ENCODE results near the gene COX4I1. TPM values are rescaled to one million over a fixed set of nuclear protein-coding genes. Genes with fewer than 3 reads are reported as not detected.

The COX4I1 gene
- total and polyA plus RNA-seq, 2 of the 8 experiments (the other 6 are each of a cell fraction or from before 2014, with no cell fraction given), result 507 to 707 TPM

- Histone ChIP-seq H3K23ac (ENCODE audit: insufficient read length) (no peak overlapping the region), H2BK20ac (ENCODE audit: low read length) (no peak overlapping the region), H4K5ac (ENCODE audit: insufficient read length, low read depth, low read length) (no peak overlapping the region), H3K4ac (replicated peaks; ENCODE audit: insufficient read length, low read depth, low read length) (no peak overlapping the region), H3K4me3 (ENCODE audit: extremely low read depth in 1 of 4, insufficient read depth in 2 of 4, low read depth in 3 of 4, low read length in 4 of 4) (no peak overlapping the region), H3K79me2 (ENCODE audit: control insufficient read depth in 1 of 2, insufficient read depth in 2 of 2, low read length in 2 of 2) (peaks cover 0 to 15% of the 10 kb centered on the region in 2 experiments; a peak in 1 of 4 replicates), H3K36me3 (ENCODE audit: control insufficient read depth in 2 of 4, insufficient read depth in 4 of 4, low read length in 3 of 4) (peaks cover 17 to 50% (median 37%) of the 10 kb centered on the region in 4 experiments), H3K56ac (replicated peaks; ENCODE audit: insufficient read length, low read depth, low read length) (no peak overlapping the region), H3K27me3 (replicated peaks in 1 of 4; ENCODE audit: control insufficient read depth in 3 of 4, extremely low read depth in 1 of 4, insufficient read depth in 3 of 4, low read length in 3 of 4) (no peaks in the 10 kb centered on the region), H3K18ac (ENCODE audit: extremely low read depth, low read length) (no peak overlapping the region), H4K8ac (ENCODE audit: extremely low read depth, insufficient read depth, low read length) (no peak overlapping the region; the same call in 1 of the 2 replicates), H3K4me2 (ENCODE audit: insufficient read depth in 1 of 2, low read depth in 2 of 2, low read length in 2 of 2) (no peak overlapping the region), H2BK5ac (ENCODE audit: low read depth, low read length) (no peak overlapping the region), H3K79me1 (ENCODE audit: low read depth, low read length) (peaks cover 7% of the 10 kb centered on the region), H3K9me3 (ENCODE audit: insufficient read depth in 2 of 2, low read depth in 1 of 2, low read length in 1 of 2) (no peaks in the 10 kb centered on the region), H4K91ac (replicated peaks; ENCODE audit: insufficient read length, low read length) (no peak overlapping the region), H2AFZ (ENCODE audit: low read length) (no peak overlapping the region), H3K14ac (ENCODE audit: insufficient read length) (no peak overlapping the region), H2BK12ac (ENCODE audit: low read depth, low read length) (no peak overlapping the region), H2AK5ac (ENCODE audit: low read depth, low read length) (no peak overlapping the region), H3K9ac (replicated peaks in 1 of 4; ENCODE audit: extremely low read depth in 1 of 4, low read depth in 3 of 4, low read length in 3 of 4) (no peak overlapping the region), H4K20me1 (replicated peaks in 1 of 2; ENCODE audit: control insufficient read depth in 1 of 2, insufficient read depth in 2 of 2, low read length in 2 of 2) (peaks cover 10 to 13% of the 10 kb centered on the region in 2 experiments), H3K4me1 (replicated peaks in 1 of 4; ENCODE audit: control insufficient read depth in 3 of 4, insufficient read depth in 4 of 4, low read length in 3 of 4) (no peaks in the 10 kb centered on the region), H2BK15ac (ENCODE audit: low read length) (no peak overlapping the region), H3K23me2 (ENCODE audit: low read depth, low read length) (no peaks in the 10 kb centered on the region), H3K27ac (ENCODE audit: low read depth, low read length) (no peak overlapping the region), H2BK120ac (replicated peaks; ENCODE audit: low read depth, low read length) (no peak overlapping the region)
- ChIA-PET CTCF (ENCODE audit: partially characterized antibody) (interaction anchor here (0.7 to 1.2 kb wide), 3 partner anchors 36 to 54 kb away, joined by 3 read pairs; no protein-coding TSS in a partner anchor), POLR2A (ENCODE audit: partially characterized antibody) (interaction anchor here (0.8 to 1.3 kb wide), 2 partner anchors 9 to 10 kb away, joined by 4 to 6 read pairs; no protein-coding TSS in a partner anchor)
- no peak for TF ChIP-seq PHF8 (conservative IDR thresholded peaks at IDR 0.05; ENCODE audit: low read depth, low read length)
- TF ChIP-seq EZH2 (IDR thresholded peaks at IDR 0.05; ENCODE audit: low read depth, low read length, severe bottlenecking), result no peak
- TF ChIP-seq RAD21 (IDR thresholded peaks at IDR 0.05 in 1 of 2, conservative IDR thresholded peaks at IDR 0.05 in 1 of 2; ENCODE audit: low read depth in 2 of 2, low read length in 2 of 2), result no peak
- no peak for TF ChIP-seq MAFK (IDR thresholded peaks at IDR 0.05; ENCODE audit: low read depth, low read length)
- TF ChIP-seq JUND (IDR thresholded peaks at IDR 0.05; ENCODE audit: low read length), result no peak
- TF ChIP-seq, protein P1, sequence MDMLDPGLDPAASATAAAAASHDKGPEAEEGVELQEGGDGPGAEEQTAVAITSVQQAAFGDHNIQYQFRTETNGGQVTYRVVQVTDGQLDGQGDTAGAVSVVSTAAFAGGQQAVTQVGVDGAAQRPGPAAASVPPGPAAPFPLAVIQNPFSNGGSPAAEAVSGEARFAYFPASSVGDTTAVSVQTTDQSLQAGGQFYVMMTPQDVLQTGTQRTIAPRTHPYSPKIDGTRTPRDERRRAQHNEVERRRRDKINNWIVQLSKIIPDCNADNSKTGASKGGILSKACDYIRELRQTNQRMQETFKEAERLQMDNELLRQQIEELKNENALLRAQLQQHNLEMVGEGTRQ (IDR thresholded peaks at IDR 0.05; ENCODE audit: low read length), result no peak
- TF ChIP-seq, protein P2, sequence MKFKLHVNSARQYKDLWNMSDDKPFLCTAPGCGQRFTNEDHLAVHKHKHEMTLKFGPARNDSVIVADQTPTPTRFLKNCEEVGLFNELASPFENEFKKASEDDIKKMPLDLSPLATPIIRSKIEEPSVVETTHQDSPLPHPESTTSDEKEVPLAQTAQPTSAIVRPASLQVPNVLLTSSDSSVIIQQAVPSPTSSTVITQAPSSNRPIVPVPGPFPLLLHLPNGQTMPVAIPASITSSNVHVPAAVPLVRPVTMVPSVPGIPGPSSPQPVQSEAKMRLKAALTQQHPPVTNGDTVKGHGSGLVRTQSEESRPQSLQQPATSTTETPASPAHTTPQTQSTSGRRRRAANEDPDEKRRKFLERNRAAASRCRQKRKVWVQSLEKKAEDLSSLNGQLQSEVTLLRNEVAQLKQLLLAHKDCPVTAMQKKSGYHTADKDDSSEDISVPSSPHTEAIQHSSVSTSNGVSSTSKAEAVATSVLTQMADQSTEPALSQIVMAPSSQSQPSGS (IDR thresholded peaks at IDR 0.05; ENCODE audit: low read length), result no peak
- no peak for TF ChIP-seq CHD1 (IDR thresholded peaks at IDR 0.05; ENCODE audit: low read depth, low read length)
- TF ChIP-seq CBX8 (IDR thresholded peaks at IDR 0.05; ENCODE audit: borderline replicate concordance, low read depth, low read length), result no peak
- 89% methylated on average over 8 of the region's 8 CpGs; no CpG with 5 or more reads in 1 of the 2 experiments for WGBS, 2 experiments (ENCODE audit: extremely low coverage in 1 of 2, insufficient coverage in 1 of 2, insufficient read length in 1 of 2, insufficient replicate concordance in 2 of 2, low coverage in 1 of 2, low lambda C conversion rate in 2 of 2, missing lambda C conversion rate in 1 of 2)
- FAIRE-seq (no peak), DNase-seq (ENCODE audit: low read depth in 1 of 2, low spot score in 2 of 2) (no peak)
Measured at GRCh38 chr16:85783441-85783840, 16.1 kb upstream of the COX4I1 start.
